Activated T-cell treated with anti-CD3 and anti-CD28 coated beads, Interleukin-2, amount 50 U/mL, for 24 hours (primary cell): ENCODE data around the gene HOXC12.

Source experiments
- DNase-seq: peaks from one replicate; pipeline ENCODE4 v3.0.0-alpha.2; 2020
- H3K27ac Mint-ChIP-seq: 2 replicates; pipeline ENCODE4 v1.8.0; 2020; ENCODE audit warnings: mild to moderate bottlenecking, mixed read lengths
- H3K27me3 Mint-ChIP-seq: 2 replicates; pipeline ENCODE4 v1.8.0; 2020; ENCODE audit warnings: mixed read lengths
- H3K36me3 Mint-ChIP-seq: 2 replicates; pipeline ENCODE4 v1.8.0; 2020; ENCODE audit warnings: low read depth, mixed read lengths
- H3K4me1 Mint-ChIP-seq: 2 replicates; pipeline ENCODE4 v1.8.0; 2020; ENCODE audit warnings: low read depth, mixed read lengths
- H3K4me3 Mint-ChIP-seq: 2 replicates; pipeline ENCODE4 v1.8.0; 2020; ENCODE audit warnings: mild to moderate bottlenecking, moderate library complexity, mixed read lengths
- H3K9me3 Mint-ChIP-seq: 2 replicates; pipeline ENCODE4 v1.8.0; 2020; ENCODE audit warnings: mixed read lengths

Gene HOXC12

GRCh38 chr12:53970451-53970850, 15.7 kb downstream of the HOXC12 start:
- H3K27me3 Mint-ChIP-seq = peaks cover 94% of the 10 kb centered on the region
- H3K4me3 Mint-ChIP-seq = no peak overlapping the region
- H3K27ac Mint-ChIP-seq = no peak overlapping the region

GRCh38 chr12:53971129-53971528, 16.4 kb downstream of the HOXC12 start:
- H3K4me1 Mint-ChIP-seq = peaks cover 29% of the 10 kb centered on the region
- no peaks in the 10 kb centered on the region for H3K36me3 Mint-ChIP-seq
- no peak overlapping the region for H3K4me3 Mint-ChIP-seq
- DNase-seq = no peak
- H3K27ac Mint-ChIP-seq = no peak overlapping the region
- H3K9me3 Mint-ChIP-seq = no peaks in the 10 kb centered on the region
- peaks cover 94% of the 10 kb centered on the region for H3K27me3 Mint-ChIP-seq

More at GRCh38 chr12:53970451-53970850, 15.7 kb downstream of the HOXC12 start:
- H3K36me3 Mint-ChIP-seq = no peaks in the 10 kb centered on the region
- H3K4me1 Mint-ChIP-seq = peaks cover 29% of the 10 kb centered on the region
- no peaks in the 10 kb centered on the region for H3K9me3 Mint-ChIP-seq
- DNase-seq = no peak

GRCh38 chr12:53971686-53972085, 17.0 kb downstream of the HOXC12 start:
- no peak for DNase-seq
- H3K36me3 Mint-ChIP-seq = no peaks in the 10 kb centered on the region
- H3K27me3 Mint-ChIP-seq = peaks cover 94% of the 10 kb centered on the region
- H3K4me1 Mint-ChIP-seq = peaks cover 23% of the 10 kb centered on the region
- H3K27ac Mint-ChIP-seq = no peak overlapping the region
- H3K9me3 Mint-ChIP-seq = no peaks in the 10 kb centered on the region
- H3K4me3 Mint-ChIP-seq = no peak overlapping the region

GRCh38 chr12:53972152-53972702, 17.5 kb downstream of the HOXC12 start:
- DNase-seq = no peak
- H3K4me1 Mint-ChIP-seq = peaks cover 20% of the 10 kb centered on the region
- no peaks in the 10 kb centered on the region for H3K9me3 Mint-ChIP-seq
- peaks cover 94% of the 10 kb centered on the region for H3K27me3 Mint-ChIP-seq
- no peak overlapping the region for H3K4me3 Mint-ChIP-seq
- no peak overlapping the region for H3K27ac Mint-ChIP-seq
- H3K36me3 Mint-ChIP-seq = no peaks in the 10 kb centered on the region

- peak within 1 kb of the TSS; percentile 78 for H3K27ac Mint-ChIP-seq
- H3K4me1 Mint-ChIP-seq = peaks cover 20% of the 10 kb centered on the region
- no peaks in the 10 kb centered on the region for H3K9me3 Mint-ChIP-seq
- no peak for DNase-seq
- peaks cover 94% of the 10 kb centered on the region for H3K27me3 Mint-ChIP-seq
- peak within 1 kb of the TSS; percentile 41 for H3K4me3 Mint-ChIP-seq
- H3K36me3 Mint-ChIP-seq = no peaks in the 10 kb centered on the region
These were observed 18.1 kb downstream of the HOXC12 start, which contains the start of gene HOXC11 for GRCh38 chr12:53972722-53973235. Gene HOXC11, plus strand, starts transcription at chr12:53973126. Its CDS starts 116 bp downstream, at chr12:53973242.

- H3K4me1 Mint-ChIP-seq = peaks cover 20% of the 10 kb centered on the region
- peak overlapping the region; percentile 41 for H3K4me3 Mint-ChIP-seq
- H3K27me3 Mint-ChIP-seq = peaks cover 94% of the 10 kb centered on the region
- H3K9me3 Mint-ChIP-seq = no peaks in the 10 kb centered on the region
- peak overlapping the region; percentile 78 for H3K27ac Mint-ChIP-seq
- DNase-seq = no peak
- no peaks in the 10 kb centered on the region for H3K36me3 Mint-ChIP-seq
These were observed 18.7 kb downstream of the HOXC12 start for GRCh38 chr12:53973236-53974042.

GRCh38 chr12:53974084-53975063, 19.7 kb downstream of the HOXC12 start, which contains the start of gene HOTAIR:
Gene HOTAIR, minus strand, starts transcription at chr12:53974954.
- Mint-ChIP-seq H3K9me3 (no peaks in the 10 kb centered on the region), H3K27me3 (peaks cover 94% of the 10 kb centered on the region), H3K36me3 (no peaks in the 10 kb centered on the region), H3K27ac (no peak within 1 kb of the TSS), H3K4me3 (peak within 1 kb of the TSS; percentile 58), H3K4me1 (peaks cover 20% of the 10 kb centered on the region)
- no peak for DNase-seq

GRCh38 chr12:53975064-53975471, 20.4 kb downstream of the HOXC12 start:
- no peaks in the 10 kb centered on the region for H3K36me3 Mint-ChIP-seq
- no peaks in the 10 kb centered on the region for H3K9me3 Mint-ChIP-seq
- H3K4me3 Mint-ChIP-seq = peak overlapping the region; percentile 18
- peaks cover 20% of the 10 kb centered on the region for H3K4me1 Mint-ChIP-seq
- peaks cover 94% of the 10 kb centered on the region for H3K27me3 Mint-ChIP-seq
- DNase-seq = no peak
- no peak overlapping the region for H3K27ac Mint-ChIP-seq

GRCh38 chr12:53975479-53976152, 20.9 kb downstream of the HOXC12 start:
- no peaks in the 10 kb centered on the region for H3K9me3 Mint-ChIP-seq
- H3K27me3 Mint-ChIP-seq = peaks cover 94% of the 10 kb centered on the region
- H3K36me3 Mint-ChIP-seq = no peaks in the 10 kb centered on the region
- H3K4me1 Mint-ChIP-seq = peaks cover 20% of the 10 kb centered on the region
- no peak for DNase-seq
- no peak overlapping the region for H3K27ac Mint-ChIP-seq
- peak overlapping the region; percentile 58 for H3K4me3 Mint-ChIP-seq

- Mint-ChIP-seq H3K4me1 (peaks cover 20% of the 10 kb centered on the region), H3K27me3 (peaks cover 94% of the 10 kb centered on the region), H3K4me3 (no peak overlapping the region), H3K36me3 (no peaks in the 10 kb centered on the region), H3K27ac (no peak overlapping the region), H3K9me3 (no peaks in the 10 kb centered on the region)
- DNase-seq = no peak
These were observed 21.6 kb downstream of the HOXC12 start for GRCh38 chr12:53976172-53976822.

- Mint-ChIP-seq H3K9me3 (no peaks in the 10 kb centered on the region), H3K4me1 (peaks cover 20% of the 10 kb centered on the region), H3K4me3 (no peak overlapping the region), H3K36me3 (no peaks in the 10 kb centered on the region), H3K27ac (no peak overlapping the region), H3K27me3 (peaks cover 93% of the 10 kb centered on the region)
- no peak for DNase-seq
These were observed 22.3 kb downstream of the HOXC12 start for GRCh38 chr12:53976823-53977595.

GRCh38 chr12:53977596-53978445, 23.1 kb downstream of the HOXC12 start:
- H3K4me1 Mint-ChIP-seq = peaks cover 20% of the 10 kb centered on the region
- H3K27me3 Mint-ChIP-seq = peaks cover 93% of the 10 kb centered on the region
- no peak for DNase-seq
- no peak overlapping the region for H3K4me3 Mint-ChIP-seq
- no peaks in the 10 kb centered on the region for H3K36me3 Mint-ChIP-seq
- H3K9me3 Mint-ChIP-seq = no peaks in the 10 kb centered on the region
- H3K27ac Mint-ChIP-seq = no peak overlapping the region
